GOT3 (cell line): ENCODE data around the gene L3MBTL2.
"Not testable (repeated sequence)": the region's sequence is repeated elsewhere in the genome, so short reads cannot be mapped to it uniquely, and the experiment has no call there.

ENCODE experiments used
- DNase-seq: peaks from one replicate; lab custom pipeline; 2025; ENCODE audit warnings: mixed read lengths; lab: John Stamatoyannopoulos, UW

Gene L3MBTL2

GRCh38 chr22:41204992-41205900 lies at the start of gene L3MBTL2:
L3MBTL2 (plus strand) TSS chr22:41205312; CDS start chr22:41205363, 51 bp downstream.
- peak; percentile 80 for DNase-seq

GRCh38 chr22:41157083-41157482 lies 48.0 kb upstream of the L3MBTL2 start:
- no peak for DNase-seq

GRCh38 chr22:41169157-41169556 lies 36.0 kb upstream of the L3MBTL2 start:
- DNase-seq, result no peak

- DNase-seq, result no peak
These were observed 33.1 kb upstream of the L3MBTL2 start for GRCh38 chr22:41171996-41172395.

GRCh38 chr22:41175546-41175945 lies 29.6 kb upstream of the L3MBTL2 start:
- DNase-seq, result no peak

- DNase-seq, result no peak
These were observed 28.0 kb upstream of the L3MBTL2 start for GRCh38 chr22:41177040-41177621.

GRCh38 chr22:41177622-41178424 lies 27.3 kb upstream of the L3MBTL2 start:
- no peak for DNase-seq

GRCh38 chr22:41178425-41178975 lies 26.6 kb upstream of the L3MBTL2 start:
- no peak for DNase-seq

GRCh38 chr22:41180362-41180761 lies 24.8 kb upstream of the L3MBTL2 start:
- DNase-seq, result not testable (repeated sequence)

GRCh38 chr22:41180926-41181325 lies 24.2 kb upstream of the L3MBTL2 start:
- DNase-seq, result no peak

- DNase-seq, result no peak
These were observed 23.5 kb upstream of the L3MBTL2 start for GRCh38 chr22:41181349-41182241.

- no peak for DNase-seq
These were observed 20.4 kb upstream of the L3MBTL2 start for GRCh38 chr22:41184679-41185078.

- no peak for DNase-seq
These were observed 13.6 kb upstream of the L3MBTL2 start for GRCh38 chr22:41191467-41191866.

- no peak for DNase-seq
These were observed 11.3 kb upstream of the L3MBTL2 start for GRCh38 chr22:41193829-41194228.

GRCh38 chr22:41197038-41197972 lies 7.8 kb upstream of the L3MBTL2 start:
- peak; percentile 56 for DNase-seq

- DNase-seq, result no peak
These were observed 7.0 kb upstream of the L3MBTL2 start for GRCh38 chr22:41198027-41198580.

- DNase-seq, result no peak
These were observed 4.0 kb upstream of the L3MBTL2 start for GRCh38 chr22:41201141-41201540.

GRCh38 chr22:41203118-41203517 lies 2.0 kb upstream of the L3MBTL2 start:
- DNase-seq, result no peak

GRCh38 chr22:41204066-41204465 lies 1.0 kb upstream of the L3MBTL2 start:
- no peak for DNase-seq

- no peak for DNase-seq
These were observed 1.6 kb downstream of the L3MBTL2 start for GRCh38 chr22:41206719-41207118.
